ENCODE measurements around the gene YOD1.

- no peak for TF ChIP-seq EP300 (IDR thresholded peaks at IDR 0.05)
- no peak for TF ChIP-seq POLR2A (IDR thresholded peaks at IDR 0.05)
Observed at GRCh38 chr1:207021139-207021861, 29.7 kb downstream of the YOD1 start.

All from sigmoid colon (tissue), 4 donors.